ENCODE measurements around the gene PRAMEF4. TPM values are rescaled to one million over a fixed set of nuclear protein-coding genes. Genes with fewer than 3 reads are reported as not detected.
"Not testable (repeated sequence)": the region's sequence is repeated elsewhere in the genome, so short reads cannot be mapped to it uniquely, and the experiment has no call there.

PRAMEF4 gene
- total RNA-seq, 1 experiment from 2014 or later = not detected

DNA sequence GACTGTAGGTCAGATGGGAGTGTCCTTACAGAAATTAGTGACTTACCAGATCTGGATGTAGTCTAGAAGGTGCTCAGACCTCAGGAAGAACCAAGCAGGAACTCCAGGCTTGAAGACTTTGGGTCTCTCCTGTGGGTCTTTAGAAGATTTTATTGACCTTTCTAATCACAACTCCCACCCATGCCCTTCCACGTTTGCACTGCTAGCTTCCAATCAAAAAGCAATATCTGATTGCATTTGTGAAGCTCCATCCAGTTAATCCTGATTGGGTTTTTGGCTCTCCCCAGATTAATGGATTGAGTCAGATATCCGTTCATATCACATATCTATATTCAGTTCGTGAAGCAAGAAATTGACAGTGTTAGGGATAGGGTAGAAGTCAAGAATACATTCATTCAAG, 54.7 kb downstream of the PRAMEF4 start, which contains the start of gene PRAMEF11:
PRAMEF11 (minus strand) TSS at position 101 of the 400 bp plus-strand sequence. CDS start 2,621 bp downstream, outside the sequence.
- POLR2A ChIA-PET (ENCODE audit: unreplicated experiment); H3K79me2 ChIP-seq (ENCODE audit: low read depth); H3F3A ChIP-seq (ENCODE audit: insufficient read depth, low read depth); H3K9me3 ChIP-seq (ENCODE audit: insufficient read depth, low read depth); H3K4me3 ChIP-seq; H3K9me2 ChIP-seq (ENCODE audit: insufficient read depth); H2AFZ ChIP-seq; H3K27ac ChIP-seq; intact Hi-C loops (cut with micrococcal nuclease; ENCODE audit: unreplicated experiment); H3K4me2 ChIP-seq; H4K20me1 ChIP-seq (ENCODE audit: insufficient read depth); CTCF ChIA-PET; H3K27me3 ChIP-seq (ENCODE audit: insufficient read depth, low read depth); BruUV-seq (replicated peaks); DNase-seq; H3K36me3 ChIP-seq (ENCODE audit: low read depth); H3K4me1 ChIP-seq (replicated peaks; ENCODE audit: insufficient read depth): not testable (repeated sequence)

Other genes starting within 250 kb of the PRAMEF4 start
- not detected in 2 replicates for gene AADACL4, start 242.1 kb downstream of the PRAMEF4 start, total RNA-seq (2021)
- not detected in 2 replicates for gene AADACL3, start 170.1 kb downstream of the PRAMEF4 start, total RNA-seq (2021)
- gene CFAP107, start 140.0 kb downstream of the PRAMEF4 start, total RNA-seq (2021) = not detected in 2 replicates
- gene PRAMEF12, start 112.5 kb downstream of the PRAMEF4 start, total RNA-seq (2021) = not detected in 2 replicates
- not detected in 2 replicates for gene PRAMEF1, start 94.8 kb downstream of the PRAMEF4 start, total RNA-seq (2021)
- not detected in 2 replicates for gene PRAMEF11, start 54.8 kb downstream of the PRAMEF4 start, total RNA-seq (2021)
- gene HNRNPCL1, start 37.5 kb downstream of the PRAMEF4 start, total RNA-seq (2021) = not detected in 2 replicates
- not detected in 2 replicates for gene PRAMEF2, start 29.1 kb downstream of the PRAMEF4 start, total RNA-seq (2021)
- gene PRAMEF10, start 12.1 kb upstream of the PRAMEF4 start, total RNA-seq (2021) = not detected in 2 replicates
- gene PRAMEF7, start 30.4 kb upstream of the PRAMEF4 start, total RNA-seq (2021) = not detected in 2 replicates
- gene PRAMEF6, start 61.4 kb upstream of the PRAMEF4 start, total RNA-seq (2021) = not detected in 2 replicates
- gene PRAMEF27, start 170.4 kb upstream of the PRAMEF4 start, total RNA-seq (2021) = not detected in 2 replicates
- not detected in 2 replicates for gene HNRNPCL3, start 174.6 kb upstream of the PRAMEF4 start, total RNA-seq (2021)
- gene PRAMEF25, start 184.6 kb upstream of the PRAMEF4 start, total RNA-seq (2021) = not detected in 2 replicates
- not detected in 2 replicates for gene HNRNPCL2, start 230.7 kb upstream of the PRAMEF4 start, total RNA-seq (2021)

Data from PC-9 (cell line).